Endothelial cell of umbilical vein (primary cell): ENCODE data around the gene USP16. TPM values are rescaled to one million over a fixed set of nuclear protein-coding genes. Genes with fewer than 3 reads are reported as not detected.

Source experiments
- BruUV-seq: library from RNA; stranded (reverse); fragments of 400-500 nt; replicated peaks from 2 replicates; lab custom pipeline; 2021; lab: Mats Ljungman, UMichigan
- CTCF ChIA-PET: fragments of 300-600, 350-600 bp; sonication (Branson Sonifier 250); formaldehyde crosslinking; loops from one replicate; lab custom pipeline; 2021; ENCODE audit warnings: antibody characterized with exemption, inconsistent platforms; lab: Charles Lee
- POLR2A ChIA-PET: fragments of 300-600, 350-600 bp; sonication (Branson Sonifier 250); formaldehyde crosslinking; loops from one replicate; lab custom pipeline; 2021; ENCODE audit warnings: antibody characterized with exemption, inconsistent platforms; lab: Charles Lee
- DNase-seq: peaks from one replicate; pipeline ENCODE4 v3.0.0-alpha.2; 2011; ENCODE audit warnings: low read depth, low spot score
- FAIRE-seq: peaks from 2 replicates; lab custom pipeline; 2011; peaks lifted over from hg19 to GRCh38; lab: Jason Lieb, UNC
- H2AFZ ChIP-seq: 2 replicates; pipeline ENCODE4 v1.6.0; 2012; ENCODE audit warnings: low read depth, low read length, control low read depth, inconsistent platforms
- H3K27ac ChIP-seq: 2 replicates; pipeline ENCODE4 v1.5.1; 2011; ENCODE audit warnings: low read depth, mild to moderate bottlenecking, control low read depth, low read length, moderate library complexity; ENCODE audit not compliant: insufficient read depth
- H3K27me3 ChIP-seq, 2 experiments: 2 replicates each; pipeline versions ENCODE4 v1.6.0 to v1.6.1; 2011; ENCODE audit warnings: low read length in 2 of 2, mixed read lengths in 1 of 2; ENCODE audit not compliant: control insufficient read depth in 2 of 2, insufficient read depth in 2 of 2
- H3K36me3 ChIP-seq, 2 experiments: 2 replicates in 1 of 2; 3 replicates in 1 of 2; pipeline ENCODE4 v1.5.1; 2011; ENCODE audit warnings: low read length in 2 of 2, mild to moderate bottlenecking in 1 of 2, moderate library complexity in 1 of 2; ENCODE audit not compliant: control insufficient read depth in 2 of 2, insufficient read depth in 2 of 2; ENCODE audit errors: extremely low read depth in 1 of 2
- H3K4me1 ChIP-seq: 3 replicates; pipeline ENCODE4 v1.5.1; 2011; ENCODE audit warnings: mild to moderate bottlenecking, low read length; ENCODE audit not compliant: control insufficient read depth, insufficient read depth; ENCODE audit errors: extremely low read depth
- H3K4me2 ChIP-seq: 2 replicates; pipeline ENCODE4 v1.6.1; 2011; ENCODE audit warnings: low read length, control low read depth, mixed read lengths; ENCODE audit not compliant: insufficient read depth
- H3K4me3 ChIP-seq, 3 experiments: fragments of 200-600 bp in 1 of 3; sonication (generic), shearing (Covaris generic) in 1 of 3; replicated peaks in 1 of 3; 2 replicates each; pipeline ENCODE4 v1.5.1; 2011 to 2016; ENCODE audit warnings: control low read depth in 3 of 3, low read length in 3 of 3, mild to moderate bottlenecking in 2 of 3, inconsistent platforms in 1 of 3, low read depth in 1 of 3, moderate library complexity in 1 of 3; ENCODE audit not compliant: insufficient read depth in 1 of 3
- H3K79me2 ChIP-seq: 2 replicates; pipeline ENCODE4 v1.6.0; 2012; ENCODE audit warnings: low read length, inconsistent platforms; ENCODE audit not compliant: control insufficient read depth, insufficient read depth
- H3K9ac ChIP-seq: replicated peaks from 2 replicates; pipeline ENCODE3; 2011; ENCODE audit warnings: low read length, control low read depth; ENCODE audit not compliant: insufficient read depth; ENCODE audit errors: extremely low read depth
- H3K9me1 ChIP-seq: replicated peaks from 3 replicates; pipeline ENCODE4 v1.6.0; 2011; ENCODE audit warnings: mild to moderate bottlenecking, low read length; ENCODE audit not compliant: control insufficient read depth, insufficient read depth; ENCODE audit errors: extremely low read depth
- H3K9me3 ChIP-seq: replicated peaks from 2 replicates; pipeline ENCODE4 v1.5.1; 2012; ENCODE audit warnings: low read length, inconsistent platforms; ENCODE audit not compliant: control insufficient read depth, insufficient read depth
- H4K20me1 ChIP-seq: replicated peaks from 2 replicates; pipeline ENCODE3; 2011; ENCODE audit warnings: mild to moderate bottlenecking, low read length; ENCODE audit not compliant: control insufficient read depth, insufficient read depth; ENCODE audit errors: extremely low read depth
- EZH2 ChIP-seq: IDR thresholded peaks from 2 replicates; pipeline ENCODE4 v1.6.1; 2012; ENCODE audit warnings: borderline replicate concordance, low read depth, mild to moderate bottlenecking, moderate library complexity, low read length, inconsistent platforms; ENCODE audit not compliant: severe bottlenecking
- FOS ChIP-seq: IDR thresholded peaks from 2 replicates; pipeline ENCODE4 v1.6.1; 2011; ENCODE audit warnings: mild to moderate bottlenecking, low read length, moderate library complexity, borderline replicate concordance; ENCODE audit not compliant: insufficient read depth
- GATA2 ChIP-seq: IDR thresholded peaks from 2 replicates; pipeline ENCODE4 v1.7.0; 2011; ENCODE audit warnings: low read depth, mild to moderate bottlenecking, moderate library complexity, mixed read lengths, low read length; ENCODE audit not compliant: insufficient read length, insufficient read depth
- JUN ChIP-seq: IDR thresholded peaks from 2 replicates; pipeline ENCODE4 v1.6.1; 2011; ENCODE audit warnings: borderline replicate concordance, low read depth; ENCODE audit not compliant: insufficient read length, insufficient read depth
- MYC ChIP-seq: IDR thresholded peaks from one replicate; pipeline ENCODE4 v1.6.1; 2011; ENCODE audit warnings: mild to moderate bottlenecking, low read depth, low read length
- POLR2A ChIP-seq: IDR thresholded peaks from 2 replicates; pipeline ENCODE4 v1.6.1; 2012; ENCODE audit warnings: low read depth, mild to moderate bottlenecking, control low read depth, low read length
- POLR2AphosphoS5 ChIP-seq: IDR thresholded peaks from 2 replicates; pipeline ENCODE4 v1.6.1; 2012; ENCODE audit warnings: low read depth, mild to moderate bottlenecking, control low read depth, low read length, moderate library complexity; ENCODE audit not compliant: insufficient read depth
- dilution Hi-C: fragments of 300-500 bp; cut with MboI; formaldehyde crosslinking; loops from one replicate; pipeline ENCODE4 v1.15.0; 2019; ENCODE audit warnings: low sequenced_read_pairs; ENCODE audit not compliant: extremely low pct_ligation_motif_present
- intact Hi-C: fragments of 100-400 bp; cut with micrococcal nuclease; formaldehyde crosslinking; loops from one replicate; pipeline ENCODE4 v1.10.0; 2022
- polyA plus RNA-seq, 4 experiments: library from polyadenylated mRNA; depleted of rRNA in 3 of 4; stranded (reverse) in 3 of 4; unstranded in 1 of 4; fragments of >200 nt; gene quantifications; 2 replicates each; pipeline versions ENCODE4 v1.2.1 to v1.2.3, GENCODE V29; 2011 to 2012; ENCODE audit warnings: missing spikeins in 1 of 4
- total RNA-seq: library from RNA; stranded (reverse); gene quantifications from 2 replicates; pipeline ENCODE4 v1.2.3, GENCODE V29; 2021
- TF ChIP-seq, protein P1 (sequence below): IDR thresholded peaks from 2 replicates; pipeline ENCODE4 v1.6.1; 2011; ENCODE audit not compliant: insufficient read depth, insufficient read length
- TF ChIP-seq, protein P2 (sequence below), 2 donors: IDR thresholded peaks; 1 replicate in 1 of 2; 2 replicates in 1 of 2; pipeline ENCODE4 v1.5.1; 2011; ENCODE audit warnings: low read length in 2 of 2, mild to moderate bottlenecking in 2 of 2, moderate library complexity in 2 of 2, control low read depth in 1 of 2, inconsistent platforms in 1 of 2, low read depth in 1 of 2; ENCODE audit not compliant: insufficient read depth in 1 of 2; ENCODE audit errors: extremely low read depth in 1 of 2

Gene USP16
- total and polyA plus RNA-seq, 2 donors (not counting 3 experiments of a cell fraction or from before 2014, with no cell fraction given): 5.9 to 31.3 TPM

DNA sequence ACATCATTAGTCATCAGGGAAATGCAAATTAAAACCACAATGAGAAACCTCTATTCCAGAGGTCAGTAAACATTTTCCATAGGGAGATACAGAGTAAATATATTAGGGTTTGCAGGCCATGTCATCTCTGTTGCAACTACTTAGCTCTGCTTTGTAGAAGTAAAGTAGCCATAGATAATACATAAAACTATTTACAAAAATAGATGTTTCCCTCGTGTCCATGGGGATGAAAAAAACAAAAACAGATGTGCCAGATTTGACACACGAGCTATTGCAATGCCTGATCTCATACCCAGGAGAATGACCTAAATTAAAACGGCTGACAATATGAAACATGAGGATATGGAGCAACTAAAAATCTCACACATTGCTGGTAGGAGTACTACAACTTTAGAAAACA is 49.1 kb upstream of the USP16 start:
- H3K36me3 ChIP-seq: peaks cover 5 to 15% of the 10 kb centered on the region in 2 experiments
- no peaks in the 10 kb centered on the region for H3K9me3 ChIP-seq
- dilution Hi-C loops (no loop called here), intact Hi-C loops (no loop called here)
- no peak overlapping the region for H2AFZ ChIP-seq
- H3K79me2 ChIP-seq: peaks cover 2% of the 10 kb centered on the region
- no peaks in the 10 kb centered on the region for H3K27me3 ChIP-seq
- H3K4me3 ChIP-seq: no peak overlapping the region
- H3K27ac ChIP-seq: no peak overlapping the region
- no peak overlapping the region for H3K9ac ChIP-seq
- no peak overlapping the region for H3K4me2 ChIP-seq
- FAIRE-seq (no peak), DNase-seq (no peak)
- BruUV-seq: no TSS peak
- CTCF ChIA-PET: interaction anchor here (0.5 to 1.8 kb wide), 3 partner anchors 11 to 1012 kb away, joined by 3 to 4 read pairs (median 3); no protein-coding TSS in a partner anchor
- TF ChIP-seq JUN (no peak), FOS (no peak), MYC (no peak), POLR2A (no peak), GATA2 (no peak), EZH2 (no peak), POLR2AphosphoS5 (no peak)
- TF ChIP-seq, protein P1, sequence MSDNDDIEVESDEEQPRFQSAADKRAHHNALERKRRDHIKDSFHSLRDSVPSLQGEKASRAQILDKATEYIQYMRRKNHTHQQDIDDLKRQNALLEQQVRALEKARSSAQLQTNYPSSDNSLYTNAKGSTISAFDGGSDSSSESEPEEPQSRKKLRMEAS: no peak
- TF ChIP-seq, protein P2, sequence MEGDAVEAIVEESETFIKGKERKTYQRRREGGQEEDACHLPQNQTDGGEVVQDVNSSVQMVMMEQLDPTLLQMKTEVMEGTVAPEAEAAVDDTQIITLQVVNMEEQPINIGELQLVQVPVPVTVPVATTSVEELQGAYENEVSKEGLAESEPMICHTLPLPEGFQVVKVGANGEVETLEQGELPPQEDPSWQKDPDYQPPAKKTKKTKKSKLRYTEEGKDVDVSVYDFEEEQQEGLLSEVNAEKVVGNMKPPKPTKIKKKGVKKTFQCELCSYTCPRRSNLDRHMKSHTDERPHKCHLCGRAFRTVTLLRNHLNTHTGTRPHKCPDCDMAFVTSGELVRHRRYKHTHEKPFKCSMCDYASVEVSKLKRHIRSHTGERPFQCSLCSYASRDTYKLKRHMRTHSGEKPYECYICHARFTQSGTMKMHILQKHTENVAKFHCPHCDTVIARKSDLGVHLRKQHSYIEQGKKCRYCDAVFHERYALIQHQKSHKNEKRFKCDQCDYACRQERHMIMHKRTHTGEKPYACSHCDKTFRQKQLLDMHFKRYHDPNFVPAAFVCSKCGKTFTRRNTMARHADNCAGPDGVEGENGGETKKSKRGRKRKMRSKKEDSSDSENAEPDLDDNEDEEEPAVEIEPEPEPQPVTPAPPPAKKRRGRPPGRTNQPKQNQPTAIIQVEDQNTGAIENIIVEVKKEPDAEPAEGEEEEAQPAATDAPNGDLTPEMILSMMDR (IDR thresholded peaks at IDR 0.05; ENCODE audit: extremely low read depth in 1 of 2, insufficient read depth in 1 of 2, low read depth in 1 of 2, low read length in 2 of 2): no peak
- POLR2A ChIA-PET: no interaction called here
- peaks cover 2% of the 10 kb centered on the region for H4K20me1 ChIP-seq
- H3K9me1 ChIP-seq: no peaks in the 10 kb centered on the region
- no peaks in the 10 kb centered on the region for H3K4me1 ChIP-seq
